Stimulated activated CD4-positive, alpha-beta T cell treated with anti-CD3 and anti-CD28 coated beads, Interleukin-1b, Interleukin-23, amount 100 ng/mL, for 4 hours (primary cell): Measurements from ENCODE around the gene OR51T1.
"Not testable (repeated sequence)": the region's sequence is repeated elsewhere in the genome, so short reads cannot be mapped to it uniquely, and the experiment has no call there.

ENCODE experiments used
- DNase-seq, 2 donors: peaks; one replicate each; pipeline ENCODE4 v3.0.0-alpha.2; 2020; ENCODE audit warnings: low read depth in 2 of 2

The OR51T1 gene, protein sequence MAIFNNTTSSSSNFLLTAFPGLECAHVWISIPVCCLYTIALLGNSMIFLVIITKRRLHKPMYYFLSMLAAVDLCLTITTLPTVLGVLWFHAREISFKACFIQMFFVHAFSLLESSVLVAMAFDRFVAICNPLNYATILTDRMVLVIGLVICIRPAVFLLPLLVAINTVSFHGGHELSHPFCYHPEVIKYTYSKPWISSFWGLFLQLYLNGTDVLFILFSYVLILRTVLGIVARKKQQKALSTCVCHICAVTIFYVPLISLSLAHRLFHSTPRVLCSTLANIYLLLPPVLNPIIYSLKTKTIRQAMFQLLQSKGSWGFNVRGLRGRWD

DNA sequence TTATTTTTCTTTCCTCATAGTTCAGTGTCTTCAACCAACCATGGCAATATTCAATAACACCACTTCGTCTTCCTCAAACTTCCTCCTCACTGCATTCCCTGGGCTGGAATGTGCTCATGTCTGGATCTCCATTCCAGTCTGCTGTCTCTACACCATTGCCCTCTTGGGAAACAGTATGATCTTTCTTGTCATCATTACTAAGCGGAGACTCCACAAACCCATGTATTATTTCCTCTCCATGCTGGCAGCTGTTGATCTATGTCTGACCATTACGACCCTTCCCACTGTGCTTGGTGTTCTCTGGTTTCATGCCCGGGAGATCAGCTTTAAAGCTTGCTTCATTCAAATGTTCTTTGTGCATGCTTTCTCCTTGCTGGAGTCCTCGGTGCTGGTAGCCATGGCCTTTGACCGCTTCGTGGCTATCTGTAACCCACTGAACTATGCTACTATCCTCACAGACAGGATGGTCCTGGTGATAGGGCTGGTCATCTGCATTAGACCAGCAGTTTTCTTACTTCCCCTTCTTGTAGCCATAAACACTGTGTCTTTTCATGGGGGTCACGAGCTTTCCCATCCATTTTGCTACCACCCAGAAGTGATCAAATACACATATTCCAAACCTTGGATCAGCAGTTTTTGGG is at the start of gene OR51T1:
Gene OR51T1 (plus strand): TSS at position 41 of the 641 bp plus-strand sequence. CDS start 0 bp downstream, at position 41.
- no peak for DNase-seq

DNA sequence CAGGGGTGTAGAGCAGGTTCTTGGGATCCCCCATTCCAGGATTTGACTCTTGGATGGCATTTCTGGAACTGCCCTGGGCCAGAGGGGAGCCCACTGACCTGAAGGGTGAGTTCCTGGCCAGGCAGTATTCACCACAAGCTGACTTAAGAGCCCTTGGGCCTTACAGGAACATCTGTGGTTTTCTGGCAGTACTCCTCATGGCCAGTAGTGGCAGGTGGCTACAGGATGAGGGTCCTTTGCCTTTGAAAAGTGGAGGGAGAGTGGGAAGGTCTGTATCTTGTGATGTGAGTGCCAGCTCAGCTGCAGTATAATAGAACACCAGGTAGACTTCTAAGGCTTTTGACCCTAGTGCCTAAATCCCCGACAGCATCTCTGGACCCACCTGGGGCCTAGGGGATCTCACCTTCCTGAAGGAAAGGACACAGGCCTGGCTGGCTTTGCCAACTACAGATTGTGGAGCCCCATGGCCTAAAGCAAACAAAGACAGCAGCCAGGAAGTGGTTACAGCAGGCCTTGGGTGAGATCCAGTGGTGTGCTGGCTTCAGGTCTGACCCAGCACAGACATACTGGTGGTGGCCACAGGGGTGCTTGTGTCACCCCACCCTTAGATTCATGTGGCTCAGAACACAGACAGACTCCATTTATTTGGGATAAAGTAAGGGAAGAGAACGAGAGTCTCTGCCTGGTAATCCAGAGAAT is 41.7 kb upstream of the OR51T1 start:
- no peak for DNase-seq

DNA sequence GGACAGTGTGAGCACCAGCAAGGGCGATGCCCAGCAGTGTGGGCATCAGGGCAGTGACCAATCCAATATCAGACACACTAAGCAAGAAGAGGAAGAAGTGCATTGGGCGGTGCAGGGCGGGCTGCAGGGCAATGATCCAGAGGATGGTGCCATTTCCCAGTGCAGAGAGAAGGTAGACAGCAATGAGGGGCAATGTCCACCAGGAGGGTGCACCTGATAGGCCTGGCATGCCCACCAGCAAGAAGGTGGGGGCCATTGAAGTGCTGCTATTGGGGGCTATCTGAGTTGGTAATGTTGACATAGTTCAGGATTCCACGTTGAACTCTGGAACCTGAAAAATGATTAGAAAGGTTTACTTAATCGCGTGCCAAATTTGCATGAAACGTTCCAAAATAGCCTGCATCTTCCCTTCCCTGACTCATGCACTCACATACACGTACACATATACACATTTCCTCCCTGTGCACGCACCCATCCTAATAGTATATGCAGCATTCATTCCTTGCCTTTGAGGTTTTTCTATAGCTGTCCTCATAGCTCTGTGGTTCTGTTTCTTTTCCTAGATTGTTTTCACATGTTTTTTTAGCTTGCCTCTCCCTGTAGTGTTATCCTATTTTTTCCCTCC is 32.7 kb upstream of the OR51T1 start, which contains the start of gene OR51S1:
Gene OR51S1 (minus strand): TSS at position 301 of the 625 bp plus-strand sequence. CDS start 0 bp downstream, at position 301.
- DNase-seq = no peak

DNA sequence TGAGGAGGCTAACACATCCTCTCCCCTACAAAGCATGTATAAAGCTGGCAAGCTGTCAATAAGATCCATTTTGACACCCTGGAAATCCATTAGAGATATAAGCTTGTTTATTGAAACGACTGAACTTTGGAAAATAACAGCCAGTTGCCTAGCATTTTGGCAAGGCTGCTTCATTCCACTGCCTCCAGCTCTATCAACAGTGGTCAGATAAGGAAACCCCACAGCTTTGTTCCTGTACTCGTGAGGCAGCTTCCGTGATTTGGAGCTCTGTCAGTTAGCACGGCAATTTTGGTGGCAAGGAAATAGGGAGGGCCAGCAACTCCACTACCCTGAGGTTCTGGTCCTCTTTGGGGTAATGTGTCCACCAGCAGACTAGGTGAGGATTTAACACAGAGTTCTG is 30.7 kb upstream of the OR51T1 start:
- no peak for DNase-seq

DNA sequence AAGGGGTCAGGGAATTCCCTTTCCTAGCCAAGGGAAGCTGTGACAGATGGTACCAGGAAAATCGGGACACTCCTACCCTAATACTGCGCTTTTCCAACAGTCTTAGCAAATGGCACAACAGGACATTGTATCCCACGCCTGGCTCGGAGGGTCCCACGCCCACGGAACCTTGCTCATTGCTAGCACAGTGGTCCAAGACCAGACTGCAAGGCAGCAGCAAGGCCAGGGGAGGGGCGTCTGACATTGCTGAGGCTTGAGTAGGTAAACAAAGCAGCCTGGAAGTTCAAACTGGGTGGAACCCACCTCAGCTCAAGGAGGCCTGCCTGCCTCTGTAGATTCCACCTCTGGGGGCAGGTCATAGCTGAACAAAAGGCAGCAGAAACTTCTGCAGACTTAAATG is 27.4 kb upstream of the OR51T1 start:
- DNase-seq = not testable (repeated sequence)

DNA sequence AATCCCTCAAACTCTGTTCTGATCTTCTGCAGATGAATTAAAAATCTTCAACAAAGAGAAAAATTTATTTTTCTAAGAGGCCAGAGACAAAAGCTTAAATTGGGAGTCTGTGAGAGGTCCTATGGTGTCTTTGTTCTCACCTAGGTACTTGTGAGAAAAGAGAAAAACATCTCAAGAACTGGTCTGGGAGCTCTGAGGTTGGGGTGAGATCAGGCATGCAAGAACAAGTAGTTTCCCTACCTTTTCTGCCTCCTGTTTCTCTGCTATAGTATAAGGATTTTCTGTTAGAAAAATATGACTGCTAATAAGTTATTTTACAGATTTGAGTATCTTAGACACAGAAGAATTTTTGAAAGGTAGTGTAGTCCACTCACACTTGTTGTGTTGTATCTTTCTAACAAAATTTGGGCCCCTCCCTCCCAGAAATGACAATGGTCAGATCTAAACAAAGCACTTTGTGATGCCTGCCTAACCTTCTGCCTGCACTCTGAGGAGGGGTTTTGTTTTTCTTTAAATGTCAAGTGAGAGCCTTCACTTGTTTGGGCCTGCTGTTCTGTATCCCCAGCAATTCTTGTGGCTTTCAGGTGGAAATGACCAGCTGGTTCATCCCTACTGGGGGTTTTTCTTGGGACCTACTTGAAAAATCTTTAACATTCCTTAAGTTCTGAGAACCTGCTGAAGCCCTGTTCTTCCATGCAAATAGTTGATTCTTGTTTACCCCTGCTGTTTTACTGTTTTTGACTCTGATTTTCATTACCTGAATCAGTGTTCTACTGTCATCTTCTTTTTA is 19.1 kb upstream of the OR51T1 start:
- no peak for DNase-seq

DNA sequence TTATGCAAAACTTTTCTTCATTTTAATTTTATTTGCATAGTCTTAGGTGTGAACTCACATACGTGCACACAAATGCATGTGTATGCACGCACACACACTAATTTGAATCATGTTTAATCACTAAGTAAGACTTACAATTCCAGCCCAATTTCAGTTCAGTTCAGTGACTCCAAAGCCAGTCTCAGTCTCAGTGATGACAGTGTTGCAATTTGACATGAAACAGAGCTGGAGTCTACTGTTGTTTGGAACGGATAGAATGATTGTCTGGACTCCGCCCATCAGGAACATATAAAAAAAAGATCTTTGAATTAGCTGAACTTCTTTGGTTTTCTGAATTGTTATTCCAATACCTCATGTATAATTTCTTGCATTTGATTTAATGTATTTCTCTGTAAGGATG is 17.8 kb upstream of the OR51T1 start:
- no peak for DNase-seq

DNA sequence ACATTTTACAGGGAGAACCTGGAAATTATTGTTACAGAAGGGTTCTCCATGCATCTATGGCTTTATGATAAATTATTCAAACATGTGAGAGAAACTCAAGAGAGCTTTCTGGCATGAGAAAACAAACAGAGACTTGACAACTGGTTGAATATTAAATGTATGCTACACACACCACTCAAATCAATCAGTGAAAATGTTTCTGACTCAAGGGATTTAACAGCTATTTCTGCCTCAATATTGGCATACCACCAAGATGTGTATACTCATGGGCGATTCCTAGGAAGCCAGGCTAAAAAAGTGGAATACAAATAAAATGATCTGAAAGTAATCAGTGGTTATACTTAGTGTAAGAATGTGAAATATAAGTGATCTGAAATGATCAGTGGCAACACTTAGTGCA is 15.8 kb upstream of the OR51T1 start:
- DNase-seq = no peak

DNA sequence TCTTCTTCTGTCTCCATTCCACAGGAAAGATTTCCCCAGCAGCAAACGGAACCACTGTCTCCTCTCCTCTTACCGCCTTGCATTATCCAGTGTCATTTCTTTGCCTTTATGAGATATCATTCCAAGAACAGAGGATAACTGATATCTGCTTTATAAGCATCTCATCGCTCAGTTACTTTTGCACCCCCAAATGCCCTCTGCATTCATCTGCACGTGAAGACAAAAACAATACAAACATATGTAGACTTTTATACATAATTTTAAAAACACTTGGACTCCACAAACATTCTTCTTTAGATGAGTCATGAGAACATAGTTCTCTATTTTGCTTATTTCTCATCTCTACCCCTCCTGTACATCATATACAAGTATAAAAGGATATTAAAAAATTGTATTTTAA is 512 bp upstream of the OR51T1 start:
- no peak for DNase-seq

DNA sequence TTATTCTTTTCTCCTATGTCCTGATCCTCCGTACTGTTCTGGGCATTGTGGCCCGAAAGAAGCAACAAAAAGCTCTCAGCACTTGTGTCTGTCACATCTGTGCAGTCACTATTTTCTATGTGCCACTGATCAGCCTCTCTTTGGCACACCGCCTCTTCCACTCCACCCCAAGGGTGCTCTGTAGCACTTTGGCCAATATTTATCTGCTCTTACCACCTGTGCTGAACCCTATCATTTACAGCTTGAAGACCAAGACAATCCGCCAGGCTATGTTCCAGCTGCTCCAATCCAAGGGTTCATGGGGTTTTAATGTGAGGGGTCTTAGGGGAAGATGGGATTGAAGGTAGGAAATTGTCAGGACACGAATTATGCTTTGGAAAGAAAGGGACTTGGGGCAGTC is 843 bp downstream of the OR51T1 start:
- no peak for DNase-seq

DNA sequence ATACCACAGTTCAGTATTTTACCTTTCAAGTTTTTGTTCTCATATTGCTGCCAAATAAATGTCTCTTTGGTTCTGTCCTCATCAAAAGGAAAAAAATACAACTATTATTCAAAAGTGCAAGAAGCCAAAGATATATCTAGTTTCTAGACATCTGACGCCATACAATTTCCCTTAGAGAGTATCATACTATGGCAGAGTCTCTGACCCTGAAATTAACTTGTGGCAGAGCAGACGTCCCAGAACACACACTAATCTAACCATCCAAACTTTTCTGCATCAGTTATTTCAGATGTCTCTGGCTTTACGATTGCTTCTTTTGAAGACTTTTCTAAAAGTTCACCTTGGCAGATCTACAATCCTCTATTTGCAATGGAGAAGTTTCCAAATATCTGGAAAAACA is 2.7 kb downstream of the OR51T1 start:
- DNase-seq = no peak

DNA sequence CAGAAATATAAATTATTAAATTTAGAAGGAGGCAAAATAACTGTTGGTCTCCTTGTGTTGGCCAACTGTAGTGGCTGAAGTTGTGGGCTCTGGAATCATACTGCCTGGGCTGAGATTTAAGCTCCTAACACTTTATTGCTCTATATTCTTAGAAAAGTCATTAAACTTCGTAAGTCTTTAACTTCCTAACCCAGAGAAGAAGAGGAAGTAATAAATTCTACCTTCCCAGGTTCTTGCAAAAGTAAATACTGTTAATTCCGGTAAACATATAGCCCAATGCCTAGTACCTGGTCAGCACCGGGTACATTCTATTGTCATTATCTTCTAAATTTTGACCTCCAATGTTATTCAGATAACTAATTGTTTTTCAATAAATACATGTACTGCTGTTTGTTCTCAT is 4.5 kb downstream of the OR51T1 start:
- no peak for DNase-seq

DNA sequence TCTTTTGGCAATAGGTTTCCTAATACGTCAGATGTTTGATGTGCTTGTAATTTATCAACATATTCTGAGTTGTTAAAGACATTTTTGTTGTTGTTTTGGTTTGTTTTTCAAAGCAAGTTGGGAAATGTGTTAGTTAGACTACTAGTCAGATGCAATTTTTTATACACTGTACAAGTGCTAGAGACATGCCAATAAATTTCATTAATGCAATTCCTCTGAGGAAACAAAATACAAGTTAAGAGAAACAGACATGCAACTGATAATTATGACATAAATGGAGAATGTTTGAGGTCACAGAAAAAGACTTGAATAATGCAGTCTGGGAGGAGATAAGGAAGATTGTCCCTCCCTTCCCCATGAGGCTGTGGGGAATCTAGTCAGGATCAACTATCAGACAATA is 5.9 kb downstream of the OR51T1 start:
- no peak for DNase-seq

DNA sequence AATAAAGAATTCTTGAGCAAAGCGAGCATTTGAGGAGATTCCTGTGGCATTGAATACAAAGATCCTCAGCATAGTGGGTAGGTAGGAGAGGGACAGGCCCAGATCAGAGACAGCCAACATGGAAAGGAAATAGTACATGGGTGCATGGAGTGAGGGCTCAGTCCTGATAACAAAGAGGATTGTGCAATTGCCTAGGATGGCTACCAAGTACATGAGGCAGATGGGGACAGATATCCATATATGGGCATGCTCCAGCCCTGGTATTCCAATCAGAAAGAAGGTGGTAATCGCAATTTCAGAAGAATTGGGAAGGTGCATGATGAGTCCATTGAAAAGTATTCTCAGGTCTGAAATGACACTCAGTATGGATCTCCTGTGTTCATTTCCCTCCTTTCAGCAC is 8.6 kb downstream of the OR51T1 start:
- no peak for DNase-seq

DNA sequence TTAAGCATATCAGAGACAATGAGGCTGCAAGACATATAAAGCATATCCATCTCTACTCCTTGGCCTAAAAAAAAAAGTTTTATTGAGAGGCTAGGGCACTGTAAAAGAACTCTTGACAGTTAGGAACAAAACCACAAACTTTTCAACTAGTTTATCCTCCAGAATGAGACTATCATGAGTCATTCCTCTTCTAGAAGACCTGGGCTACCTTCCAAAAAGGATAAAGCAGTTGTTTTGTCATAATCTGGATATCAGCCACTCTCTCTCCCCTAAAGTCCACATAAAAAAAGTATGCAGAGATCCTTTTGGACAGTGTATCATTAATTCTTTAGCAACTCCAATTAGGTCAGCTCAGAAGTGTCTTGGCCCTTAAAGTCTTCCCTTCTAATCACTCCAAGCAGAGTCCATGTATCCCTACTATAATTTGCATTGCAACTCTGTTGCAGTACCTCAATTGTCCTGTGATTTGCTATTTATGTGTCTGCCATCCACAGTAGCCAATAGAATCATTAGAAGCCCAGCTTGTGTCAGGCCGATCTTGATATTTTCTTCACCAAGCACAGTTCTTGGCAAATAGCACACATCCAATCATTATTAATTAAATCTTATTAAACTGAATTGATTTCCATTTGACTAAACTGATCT is 10.4 kb downstream of the OR51T1 start:
- no peak for DNase-seq

DNA sequence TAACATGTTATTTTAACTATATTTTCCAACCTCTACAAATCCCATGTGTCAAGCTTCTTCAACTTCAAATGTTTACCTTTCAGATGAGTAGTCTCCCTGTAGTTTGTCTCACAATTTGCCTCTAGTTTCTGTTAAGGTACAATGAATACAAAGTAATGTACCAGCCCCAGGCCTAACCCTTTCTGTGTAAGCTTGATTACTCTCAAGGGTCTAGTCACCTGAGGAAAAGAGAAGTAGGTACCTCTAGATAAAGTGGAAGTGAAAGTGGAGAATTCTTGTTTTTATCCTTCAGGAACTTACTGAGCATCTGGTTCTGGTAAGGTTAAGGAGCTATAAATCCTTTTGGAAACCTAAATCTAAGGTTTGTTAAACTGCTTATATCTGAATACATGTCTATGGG is 21.8 kb downstream of the OR51T1 start, which contains the start of gene OR51A7:
Gene OR51A7 (plus strand): TSS at position 300 of the 400 bp plus-strand sequence. CDS start 3,587 bp downstream, outside the sequence.
- DNase-seq = no peak

DNA sequence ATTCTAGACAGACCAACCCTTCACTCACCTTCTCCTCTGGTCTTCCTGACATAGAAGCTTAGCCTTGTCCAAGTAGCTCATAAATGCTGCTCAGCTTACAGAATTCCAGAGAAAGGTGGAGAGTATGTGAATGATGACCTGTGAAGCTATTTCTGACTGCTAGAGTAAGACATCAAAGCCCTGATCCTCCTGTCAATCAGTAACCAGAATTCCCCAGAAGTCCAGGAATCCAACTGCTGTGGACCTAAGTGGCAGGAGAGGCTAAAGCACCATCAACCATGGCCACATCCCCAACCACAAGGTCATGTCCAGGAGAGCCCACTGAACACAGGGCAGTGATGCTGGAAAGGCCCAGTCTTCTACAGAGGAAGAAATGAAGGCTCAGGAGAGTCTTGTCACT is 34.9 kb downstream of the OR51T1 start:
- no peak for DNase-seq

DNA sequence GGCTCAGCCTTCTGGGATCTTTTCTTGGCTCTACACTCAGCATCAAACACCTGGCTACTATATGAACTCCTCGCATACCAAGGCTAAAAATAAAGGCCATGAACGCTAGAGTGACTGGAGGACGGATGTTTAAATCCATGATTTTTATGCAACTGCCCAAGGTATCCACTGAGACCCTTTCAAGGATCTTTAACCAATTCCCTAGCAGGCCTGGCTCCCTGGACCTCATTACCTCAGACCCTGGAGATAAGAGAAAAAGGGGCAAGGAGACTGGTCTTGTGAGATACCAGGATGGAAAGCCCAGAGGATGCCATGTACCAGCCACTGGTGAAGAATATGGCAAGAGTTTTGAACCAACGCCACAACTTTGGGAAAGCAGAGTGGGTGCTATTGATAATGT is 37.5 kb downstream of the OR51T1 start, which contains the start of gene OR51G2:
Gene OR51G2 (minus strand): TSS at position 101 of the 400 bp plus-strand sequence. CDS start 3,687 bp downstream, outside the sequence.
- DNase-seq = no peak

DNA sequence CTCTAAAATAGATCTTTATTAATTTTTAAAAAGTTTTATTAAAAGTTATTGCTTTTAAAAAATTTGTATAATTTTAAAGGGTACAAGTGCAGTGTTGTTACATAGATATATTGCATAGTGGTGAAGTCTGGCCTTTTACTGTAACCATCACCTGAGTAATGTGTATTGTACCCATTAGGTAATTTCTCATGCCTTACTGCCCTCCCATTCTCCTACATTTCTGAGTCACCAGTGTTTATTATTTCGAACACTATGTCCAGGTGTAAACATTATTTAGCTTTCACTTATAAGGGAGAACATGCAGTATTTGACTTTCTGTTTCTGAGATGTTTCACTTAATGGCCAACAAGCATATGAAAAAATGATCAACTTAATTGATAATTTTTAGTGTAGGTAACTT is 40.1 kb downstream of the OR51T1 start:
- no peak for DNase-seq

DNA sequence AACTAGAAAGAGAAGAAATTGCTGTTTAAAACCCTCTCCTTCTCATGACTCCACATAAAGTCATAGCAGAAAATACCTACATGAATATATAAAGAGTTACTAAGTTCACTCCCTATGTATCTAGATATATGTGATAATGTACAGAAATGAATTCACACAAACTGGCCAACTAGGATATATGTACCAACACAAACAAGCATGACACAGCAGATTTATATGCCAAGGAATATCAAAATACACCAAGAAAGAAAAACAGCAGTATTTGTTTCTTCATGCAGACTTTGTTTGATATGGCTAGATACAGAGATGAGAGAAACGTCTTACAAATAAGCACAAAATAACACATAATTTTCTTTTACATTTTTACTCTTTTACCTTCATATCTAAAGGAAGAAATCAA is 40.6 kb downstream of the OR51T1 start:
- no peak for DNase-seq

DNA sequence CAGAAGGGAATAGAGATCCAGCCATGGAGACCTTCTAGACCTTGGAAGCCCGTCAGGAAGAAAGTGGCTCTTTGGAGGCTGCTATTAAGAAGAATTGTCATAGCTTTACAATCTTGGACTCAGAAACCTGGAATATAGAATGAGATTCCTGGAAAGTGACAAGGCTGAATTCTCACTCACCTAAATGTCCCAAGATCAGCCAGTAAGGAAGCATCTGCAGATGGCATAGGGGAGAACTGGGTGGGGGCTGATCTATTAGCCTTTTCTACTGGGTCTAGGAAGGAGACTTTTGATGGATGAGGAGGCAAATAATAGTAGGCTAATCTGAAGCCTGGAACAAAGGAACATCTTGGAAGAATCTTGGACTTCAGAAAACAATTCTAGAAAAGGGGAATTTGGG is 42.5 kb downstream of the OR51T1 start, which contains the start of gene OR51G1:
Gene OR51G1 (minus strand): TSS at position 101 of the 400 bp plus-strand sequence. CDS start 0 bp downstream, at position 101.
- DNase-seq = no peak
